SK-N-SH treated with all-trans-retinoic acid at 6 μM for 48 hours (cell line): Measurements from ENCODE around the gene NQO1.
A peak's percentile ranks its signal among the peaks of the same experiment; 100 is the strongest.

Experiments used
- ATAC-seq: fragments of 200-7000 bp; cut with Tn5 transposase; 3 replicates; pipeline ENCODE4 v1.9.1; 2020; ENCODE audit warnings: mild to moderate bottlenecking, moderate library complexity
- ARNTL ChIP-seq: fragments of 450-650 bp; formaldehyde crosslinking; IDR thresholded peaks from 2 replicates; pipeline ENCODE4 v1.5.0; 2020; ENCODE audit warnings: low read depth, mild to moderate bottlenecking, moderate library complexity, borderline replicate concordance
- BACH2 ChIP-seq: fragments of 250-450 bp; sonication (Bioruptor Pico); IDR thresholded peaks from 2 replicates; pipeline ENCODE4 v1.9.0; 2021; ENCODE audit warnings: mild to moderate bottlenecking, borderline replicate concordance
- CREB5 ChIP-seq: fragments of 250-450 bp; sonication (Bioruptor Pico); IDR thresholded peaks from 2 replicates; pipeline ENCODE4 v1.5.1; 2020; ENCODE audit warnings: low read depth, mild to moderate bottlenecking, moderate library complexity
- CSDC2 ChIP-seq: fragments of 250-450 bp; sonication (Bioruptor Pico); IDR thresholded peaks from 2 replicates; pipeline ENCODE4 v1.5.0; 2020; ENCODE audit warnings: mild to moderate bottlenecking, moderate library complexity
- CSRNP3 ChIP-seq: fragments of 250-450 bp; sonication (Bioruptor Pico); IDR thresholded peaks from 2 replicates; pipeline ENCODE4 v1.5.1; 2021; ENCODE audit warnings: mild to moderate bottlenecking, moderate library complexity
- ESRRG ChIP-seq: fragments of 250-450 bp; sonication (Bioruptor Pico); IDR thresholded peaks from 2 replicates; pipeline ENCODE4 v1.6.1; 2021; ENCODE audit warnings: mild to moderate bottlenecking
- ISL1 ChIP-seq: fragments of 250-450 bp; sonication (Bioruptor Pico); IDR thresholded peaks from 2 replicates; pipeline ENCODE4 v2.1.2; 2022; ENCODE audit warnings: mild to moderate bottlenecking, moderate library complexity
- OSR1 ChIP-seq: fragments of 250-450 bp; sonication (Bioruptor Pico); IDR thresholded peaks from 2 replicates; pipeline ENCODE4 v1.8.0; 2022; ENCODE audit warnings: moderate library complexity, mild to moderate bottlenecking, inconsistent platforms
- POU6F1 ChIP-seq: fragments of 250-450 bp; sonication (Bioruptor Pico); IDR thresholded peaks from 2 replicates; pipeline ENCODE4 v1.8.0; 2021; ENCODE audit warnings: low read depth, mild to moderate bottlenecking, moderate library complexity, borderline replicate concordance
- PPARA ChIP-seq: fragments of 250-450 bp; sonication (Bioruptor Pico); IDR thresholded peaks from 2 replicates; pipeline ENCODE4 v1.5.0; 2020; ENCODE audit warnings: mild to moderate bottlenecking, borderline replicate concordance
- RARB ChIP-seq: fragments of 250-450 bp; sonication (Bioruptor Pico); IDR thresholded peaks from 2 replicates; pipeline ENCODE4 v1.8.0; 2021; ENCODE audit warnings: mild to moderate bottlenecking, moderate library complexity
- SNAI2 ChIP-seq: fragments of 250-450 bp; sonication (Bioruptor Pico); IDR thresholded peaks from 2 replicates; pipeline ENCODE4 v1.5.0; 2020; ENCODE audit warnings: mild to moderate bottlenecking, moderate library complexity
- TCF4 ChIP-seq: fragments of 250-450 bp; sonication (Bioruptor Pico); IDR thresholded peaks from 2 replicates; pipeline ENCODE4 v1.8.0; 2021; ENCODE audit warnings: mild to moderate bottlenecking, moderate library complexity, borderline replicate concordance
- TOX ChIP-seq: fragments of 250-450 bp; sonication (Bioruptor Pico); IDR thresholded peaks from 2 replicates; pipeline ENCODE4 v1.8.0; 2021; ENCODE audit warnings: mild to moderate bottlenecking, moderate library complexity, borderline replicate concordance
- TSHZ2 ChIP-seq: fragments of 250-450 bp; sonication (Bioruptor Pico); IDR thresholded peaks from 2 replicates; pipeline ENCODE4 v1.5.0; 2020; ENCODE audit warnings: mild to moderate bottlenecking, moderate library complexity
- ZFP3 ChIP-seq: fragments of 250-450 bp; sonication (Bioruptor Pico); IDR thresholded peaks from 2 replicates; pipeline ENCODE4 v1.5.0; 2020; ENCODE audit warnings: mild to moderate bottlenecking, moderate library complexity
- ZFP30 ChIP-seq: fragments of 450-650 bp; formaldehyde crosslinking; IDR thresholded peaks from 2 replicates; pipeline ENCODE4 v1.5.0; 2022; ENCODE audit warnings: mild to moderate bottlenecking, moderate library complexity
- ZNF565 ChIP-seq: fragments of 450-650 bp; formaldehyde crosslinking; conservative IDR thresholded peaks from 2 replicates; pipeline ENCODE4 v1.5.0; 2020; ENCODE audit warnings: low read depth, mild to moderate bottlenecking, moderate library complexity
- ZNF70 ChIP-seq: fragments of 450-650 bp; formaldehyde crosslinking; IDR thresholded peaks from 2 replicates; pipeline ENCODE4 v1.5.0; 2020; ENCODE audit warnings: mild to moderate bottlenecking, moderate library complexity
- ZNF8 ChIP-seq: fragments of 450-650 bp; formaldehyde crosslinking; IDR thresholded peaks from 2 replicates; pipeline ENCODE4 v1.5.0; 2020; ENCODE audit warnings: mild to moderate bottlenecking, moderate library complexity

The NQO1 gene

GRCh38 chr16:69763599-69763942 lies 37.2 kb upstream of the NQO1 start (continued):
- no peak for TF ChIP-seq ESRRG (CRISPR knock-in tag)

GRCh38 chr16:69762814-69763598 lies 36.6 kb upstream of the NQO1 start:
- ATAC-seq = peak; percentile 81
- TF ChIP-seq ARNTL (CRISPR knock-in tag) = no peak
- no peak for TF ChIP-seq CSRNP3 (CRISPR knock-in tag)
- no peak for TF ChIP-seq TOX (CRISPR knock-in tag)
- TF ChIP-seq ZNF8 = no peak
- TF ChIP-seq PPARA (CRISPR knock-in tag) = no peak
- TF ChIP-seq ZFP30 (CRISPR knock-in tag) = no peak
- no peak for TF ChIP-seq RARB
- no peak for TF ChIP-seq SNAI2 (CRISPR knock-in tag)
- no peak for TF ChIP-seq POU6F1 (CRISPR knock-in tag)
- TF ChIP-seq OSR1 = no peak
- no peak for TF ChIP-seq TSHZ2 (CRISPR knock-in tag)
- no peak for TF ChIP-seq TCF4 (CRISPR knock-in tag)
- no peak for TF ChIP-seq CREB5 (CRISPR knock-in tag)
- TF ChIP-seq ZNF565 (CRISPR knock-in tag) = no peak

GRCh38 chr16:69761983-69762813 lies 35.8 kb upstream of the NQO1 start, which contains the start of gene WWP2:
WWP2 (plus strand) TSS chr16:69762332; CDS start chr16:69787011, 24,679 bp downstream.
- ATAC-seq = peak; percentile 75
- TF ChIP-seq SNAI2 (CRISPR knock-in tag) (peak; percentile 76; the same call in 1 of the 2 replicates), TOX (CRISPR knock-in tag) (no peak), PPARA (CRISPR knock-in tag) (no peak), TCF4 (CRISPR knock-in tag) (no peak), ESRRG (CRISPR knock-in tag) (no peak), ZNF565 (CRISPR knock-in tag) (no peak), POU6F1 (CRISPR knock-in tag) (no peak), OSR1 (no peak), ZFP3 (CRISPR knock-in tag) (0 out of 2 replicates have a peak, but pooled peaks have one; percentile 40), BACH2 (CRISPR knock-in tag) (no peak), CSDC2 (peak; percentile 40; the same call in 1 of the 2 replicates), CREB5 (CRISPR knock-in tag) (no peak), ZNF70 (CRISPR knock-in tag) (0 out of 2 replicates have a peak, but pooled peaks have one; percentile 27), ISL1 (no peak), TSHZ2 (CRISPR knock-in tag) (no peak)
